Measurements from ENCODE around the gene PLXNA2. TPM values are rescaled to one million over a fixed set of nuclear protein-coding genes. Genes with fewer than 3 reads are reported as not detected.

The PLXNA2 gene
- total RNA-seq, 1 donor from 2014 or later: 54.8 TPM

DNA sequence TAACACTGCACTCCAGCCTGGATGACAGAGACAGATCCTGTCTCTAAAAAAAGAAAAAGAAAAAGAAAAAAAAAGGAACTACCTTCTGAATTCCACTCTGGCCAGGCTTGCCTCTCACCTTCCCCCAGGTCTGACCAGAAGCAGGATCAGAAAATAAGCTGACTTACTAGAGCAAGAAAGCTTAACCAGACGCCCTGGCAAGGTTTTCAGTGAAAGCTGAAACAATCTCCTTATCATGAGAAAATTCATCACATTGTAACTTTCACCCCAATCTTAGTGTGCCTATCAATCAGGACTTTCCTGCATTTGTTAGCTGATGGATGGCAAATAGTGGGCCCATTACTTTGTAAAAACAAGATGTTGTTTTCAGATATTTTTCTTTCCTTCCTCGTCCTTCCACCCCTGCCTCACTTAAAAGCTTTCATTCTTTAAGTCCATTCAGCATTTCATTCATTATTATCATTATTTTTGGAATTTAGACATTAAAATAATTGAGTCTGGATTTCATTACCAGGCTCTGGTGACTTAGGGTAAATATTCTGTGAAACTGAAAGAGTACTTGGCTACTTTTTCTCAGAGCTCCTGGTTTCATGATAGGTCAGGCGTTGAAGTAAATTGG is 236.8 kb downstream of the PLXNA2 start:
- no peak for DNase-seq

DNA sequence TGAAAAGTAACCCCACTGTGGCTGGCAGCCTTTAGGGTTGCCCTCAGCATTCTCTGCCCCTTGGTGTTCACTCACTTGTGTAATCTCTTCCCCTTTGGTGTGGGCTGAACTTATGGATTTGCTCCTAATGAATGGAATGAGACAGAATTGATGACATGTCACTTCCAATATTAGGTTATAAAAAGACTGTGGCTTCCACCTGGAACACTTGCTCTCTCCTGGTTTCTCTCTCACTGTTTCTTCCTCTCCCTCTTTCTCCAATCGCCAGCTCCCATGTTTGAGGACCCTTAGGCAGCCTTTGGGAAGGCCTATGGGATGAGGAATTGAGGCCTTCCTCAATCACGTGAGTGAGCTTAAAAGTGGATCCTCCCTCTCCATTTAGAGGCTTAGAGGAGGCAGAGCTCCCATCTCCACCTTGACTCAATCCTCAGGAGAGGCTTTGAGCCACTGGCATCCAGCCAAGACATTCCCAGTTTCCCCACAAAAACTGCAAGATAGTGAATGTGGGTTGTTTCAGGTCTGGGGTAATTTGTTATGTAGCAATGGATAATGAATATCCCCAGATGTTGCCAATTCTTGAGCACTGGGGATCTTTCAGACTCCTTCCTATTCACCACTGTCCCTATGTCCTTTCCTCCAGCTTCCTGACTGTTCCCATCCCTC is 237.8 kb downstream of the PLXNA2 start:
- DNase-seq: no peak

DNA sequence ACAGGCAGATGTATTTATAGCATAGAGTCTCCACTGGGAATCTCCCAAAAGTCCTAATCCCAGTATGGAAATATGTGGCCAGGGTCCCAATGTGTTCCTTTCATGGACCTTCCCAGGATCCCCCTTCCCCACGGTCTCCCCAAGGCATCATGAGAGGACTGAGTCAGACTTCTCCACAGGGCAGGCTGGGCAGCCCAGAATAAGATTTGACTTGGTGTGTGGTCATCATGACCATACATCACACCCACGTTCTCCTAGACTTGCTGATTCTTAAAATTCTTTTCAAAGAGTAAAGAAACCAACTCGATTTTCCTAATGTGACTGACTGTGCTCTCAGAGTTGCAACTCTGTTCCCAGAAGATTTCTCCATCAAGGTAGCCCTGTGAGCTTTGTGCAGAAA is 239.3 kb downstream of the PLXNA2 start:
- DNase-seq: no peak

- no peak for DNase-seq
These were observed 240.9 kb downstream of the PLXNA2 start for GRCh38 chr1:208003241-208003640.

DNA sequence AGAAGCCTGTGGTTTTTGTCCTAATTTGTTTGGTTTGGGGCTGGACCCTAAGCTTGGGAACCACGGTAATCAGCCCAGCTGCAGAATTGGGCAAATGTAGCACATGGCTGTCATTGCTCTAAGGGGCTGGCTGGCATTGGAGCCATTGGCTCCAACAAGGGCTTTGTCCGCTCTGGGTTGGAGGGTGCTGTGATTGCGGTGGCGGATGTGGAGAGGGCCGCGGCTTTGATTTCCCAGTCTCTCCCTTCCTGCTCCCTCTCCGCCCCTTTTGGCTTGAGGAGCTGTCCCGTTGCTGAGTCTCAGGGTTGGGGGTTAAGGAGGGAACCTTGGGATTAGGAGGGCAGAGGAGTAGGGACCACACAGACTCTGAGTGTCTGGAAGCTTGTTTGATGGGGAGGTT is 241.5 kb downstream of the PLXNA2 start:
- no peak for DNase-seq

GRCh38 chr1:208002078-208002477 is 242.1 kb downstream of the PLXNA2 start:
- DNase-seq: no peak

GRCh38 chr1:208000504-208000903 is 243.7 kb downstream of the PLXNA2 start:
- no peak for DNase-seq

- no peak for DNase-seq
These were observed 244.2 kb downstream of the PLXNA2 start for GRCh38 chr1:207999972-208000371.

DNA sequence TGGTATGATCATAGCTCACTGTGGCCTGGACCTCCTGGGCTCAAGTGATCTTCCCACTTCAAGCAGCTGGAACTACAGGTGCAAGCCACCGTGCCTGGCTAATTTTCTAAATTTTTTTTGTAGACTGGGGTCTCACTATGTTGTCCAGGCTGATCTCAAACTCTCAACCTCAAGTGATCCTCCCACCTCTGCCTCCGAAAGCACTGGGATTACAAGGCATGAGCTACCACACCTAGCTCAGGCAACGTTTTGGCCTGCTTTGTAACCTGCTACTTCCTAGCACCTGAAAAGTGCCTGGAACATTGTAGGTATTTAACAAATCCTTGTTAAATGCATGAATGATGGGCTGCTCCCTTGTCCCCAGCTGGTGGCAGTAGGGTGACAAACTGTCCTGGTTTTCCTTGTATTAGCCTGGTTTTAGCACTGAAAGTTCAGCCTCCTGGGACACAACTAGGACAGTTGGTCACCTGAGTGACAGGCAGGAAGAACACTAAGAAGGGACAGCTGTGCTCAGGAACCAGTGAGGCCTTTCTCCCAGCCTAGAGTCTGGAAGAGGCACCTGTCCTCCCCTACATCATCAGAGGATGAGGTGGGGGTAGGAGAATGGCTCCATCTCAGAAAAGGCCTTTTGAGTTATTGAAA is 244.8 kb downstream of the PLXNA2 start:
- DNase-seq: no peak

DNA sequence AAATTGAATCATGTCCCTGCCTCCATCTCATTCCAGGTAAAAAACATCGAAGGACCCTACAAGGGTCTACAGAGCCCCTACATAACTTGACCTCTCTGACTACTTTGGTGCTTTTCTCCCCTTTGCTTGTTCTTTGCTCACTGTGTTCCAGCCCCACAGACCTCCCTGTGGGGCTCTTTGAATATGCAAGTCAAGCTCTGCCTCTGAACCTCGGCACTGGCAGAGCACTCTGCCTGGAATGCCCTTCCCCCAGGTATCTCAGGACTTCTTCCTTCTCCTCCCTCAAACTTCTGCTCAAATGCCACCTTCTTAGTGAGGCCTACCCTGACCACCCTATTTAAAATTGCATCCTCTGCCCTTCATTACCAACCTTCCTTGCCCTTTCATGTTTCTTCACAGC is 245.5 kb downstream of the PLXNA2 start:
- no peak for DNase-seq

GRCh38 chr1:207997486-207998268 is 246.5 kb downstream of the PLXNA2 start:
- peak; percentile 92 for DNase-seq

DNA sequence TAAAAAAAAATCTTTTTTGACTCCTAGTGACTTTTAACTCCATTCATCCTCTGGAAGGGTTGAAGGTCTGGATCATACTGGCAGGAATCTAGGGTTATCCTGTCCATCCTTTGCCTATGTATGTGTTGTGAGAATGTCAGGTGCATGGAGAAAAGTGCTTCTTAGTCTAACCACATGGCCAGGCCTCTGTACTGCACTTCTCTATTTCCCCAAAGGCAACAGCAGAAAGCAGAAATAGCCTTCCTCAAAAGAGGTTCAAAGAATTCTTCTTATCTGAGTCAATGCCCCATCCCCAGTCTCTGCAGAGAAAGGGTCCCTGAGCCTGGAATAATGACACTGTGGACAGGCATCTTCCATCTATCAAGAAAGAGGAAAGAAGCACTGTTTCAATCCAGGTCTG is 247.5 kb downstream of the PLXNA2 start:
- DNase-seq: no peak

DNA sequence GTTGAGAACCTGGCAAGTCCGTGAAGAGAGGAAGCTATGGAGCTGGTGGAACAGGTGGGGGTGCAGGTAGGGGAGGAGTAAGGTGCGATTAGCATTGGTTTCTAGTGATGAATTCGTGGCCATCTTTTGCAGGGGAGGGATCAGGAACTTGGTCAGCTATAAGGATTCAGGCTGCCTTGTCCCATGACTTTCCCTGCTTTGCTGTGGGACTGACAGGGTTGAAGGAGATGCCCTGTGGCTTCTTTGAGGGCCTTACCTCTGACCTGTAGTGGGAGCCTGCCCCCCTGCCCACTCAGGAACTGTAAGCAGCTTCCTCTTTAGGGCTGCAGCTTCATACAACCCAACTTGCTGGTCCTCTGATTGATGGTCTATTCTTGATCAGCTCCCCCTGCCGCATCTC is 248.6 kb downstream of the PLXNA2 start:
- DNase-seq: no peak

- DNase-seq: peak; percentile 46
These were observed 250.4 kb downstream of the PLXNA2 start for GRCh38 chr1:207993477-207994445.

DNA sequence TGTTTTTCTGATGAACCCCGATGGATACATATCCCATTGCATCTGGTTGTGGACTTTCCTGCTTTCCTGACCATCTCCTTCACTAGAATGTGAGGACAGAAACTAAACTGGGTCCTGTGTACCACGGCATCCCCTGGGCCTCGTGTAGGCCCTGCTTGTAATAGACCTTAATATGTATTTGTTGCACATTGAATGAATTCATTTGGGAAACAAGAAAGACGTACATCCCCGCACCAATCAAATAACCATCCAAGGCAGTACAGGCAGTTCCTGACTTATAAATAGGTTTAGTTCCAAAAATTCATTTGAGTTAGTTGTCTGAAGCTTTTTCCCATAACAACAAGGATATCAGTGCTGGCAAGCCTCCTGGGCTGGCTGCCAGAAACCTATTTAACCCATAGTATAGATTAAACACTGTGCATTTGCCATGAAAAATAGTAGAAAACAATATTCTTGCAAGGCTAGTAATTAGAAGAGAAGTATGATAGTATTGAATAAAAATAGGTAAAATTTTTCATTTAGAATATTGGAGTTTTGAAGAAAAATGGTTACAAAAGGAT is 251.4 kb downstream of the PLXNA2 start:
- peak; percentile 17 for DNase-seq

GRCh38 chr1:207991583-207992026 is 252.6 kb downstream of the PLXNA2 start:
- no peak for DNase-seq

GRCh38 chr1:207990876-207991582 is 253.2 kb downstream of the PLXNA2 start:
- DNase-seq: no peak

GRCh38 chr1:207990455-207990854 is 253.7 kb downstream of the PLXNA2 start:
- no peak for DNase-seq

DNA sequence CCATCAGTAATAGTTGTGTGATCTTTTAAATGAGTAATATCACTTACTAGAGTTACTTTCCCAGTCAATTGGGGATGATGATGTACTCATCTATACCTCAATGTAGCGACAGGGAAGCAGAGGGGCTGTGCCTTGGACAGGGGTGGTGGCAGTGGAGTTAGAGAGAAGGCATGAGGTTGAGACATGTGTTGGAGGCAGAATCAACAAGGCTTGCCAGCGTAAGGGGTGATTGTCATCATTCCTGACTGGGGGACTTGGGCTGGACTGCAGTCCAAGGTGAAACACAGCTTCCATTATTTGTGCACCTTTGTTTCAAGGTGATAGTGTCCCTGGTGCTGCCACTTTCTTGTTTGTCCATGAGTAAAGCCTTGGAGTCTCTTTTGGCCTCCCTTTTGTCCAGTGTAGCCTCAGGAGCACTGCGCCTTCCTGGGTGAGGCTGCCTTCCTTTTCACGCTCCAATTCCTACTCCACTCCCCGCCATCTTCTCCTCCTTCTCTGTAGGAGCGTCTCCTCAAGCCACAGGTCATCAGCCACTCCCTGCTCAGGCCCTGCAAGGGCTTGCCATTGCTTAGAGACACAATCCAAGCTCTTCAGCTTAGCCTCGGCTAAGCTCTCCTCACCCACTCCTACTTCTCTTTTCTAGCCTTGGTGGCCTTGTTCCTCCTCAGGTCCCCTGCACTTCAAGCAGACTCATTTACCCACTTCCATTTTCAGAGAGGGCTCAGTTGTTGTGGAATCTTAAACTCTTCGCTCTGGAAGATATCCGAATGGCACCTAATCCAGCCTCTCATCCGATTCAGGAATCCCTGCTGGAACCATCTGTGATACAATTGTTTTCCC is 255.6 kb downstream of the PLXNA2 start:
- DNase-seq: no peak

DNA sequence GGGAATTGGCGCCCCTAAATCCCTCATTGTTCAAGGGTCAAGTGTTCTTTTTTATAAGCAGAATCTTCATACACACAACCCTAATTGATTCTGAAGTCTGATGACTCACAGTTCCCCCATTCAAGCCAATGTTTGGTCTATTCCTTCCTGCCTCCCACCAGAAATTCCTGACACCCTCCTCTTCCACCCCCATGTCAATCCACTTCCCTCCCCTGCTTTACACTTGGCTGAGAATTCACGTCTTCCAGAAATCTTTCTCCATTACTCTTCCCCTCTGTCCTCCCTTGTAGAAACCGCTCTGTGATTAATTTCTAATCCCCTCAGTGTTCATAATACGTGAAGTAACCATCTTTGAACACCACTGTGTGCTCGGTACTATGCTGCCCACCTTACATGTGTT is 257.0 kb downstream of the PLXNA2 start:
- DNase-seq: peak; percentile 53

All from dermis blood vessel endothelial cell (primary cell).